ENCODE results near the gene VPS29. TPM values are rescaled to one million over a fixed set of nuclear protein-coding genes. Genes with fewer than 3 reads are reported as not detected.
"Not testable (repeated sequence)": the region's sequence is repeated elsewhere in the genome, so short reads cannot be mapped to it uniquely, and the experiment has no call there.

Gene VPS29
- polyA plus RNA-seq, 1 donor (not counting 4 experiments of a cell fraction or from before 2014, with no cell fraction given) = 219 TPM

DNA sequence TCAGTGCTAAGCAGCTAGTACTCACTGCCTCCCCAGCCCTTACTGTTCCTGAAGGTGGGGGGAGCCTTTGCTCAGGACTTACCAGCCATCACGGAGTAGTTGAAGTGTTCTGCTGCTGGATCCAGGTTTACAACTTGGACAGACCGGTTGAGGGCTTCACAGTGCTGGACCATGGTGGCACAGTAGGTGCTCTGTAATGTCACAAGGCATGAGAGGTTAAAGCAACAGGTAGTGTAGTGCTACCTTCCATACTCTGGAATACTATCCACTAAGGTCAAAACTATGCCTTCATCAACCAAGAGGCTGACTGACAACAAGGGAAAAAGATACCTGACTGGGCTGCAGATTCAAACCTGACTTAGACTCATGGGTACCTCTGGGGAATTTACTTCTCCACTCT, 36.9 kb downstream of the VPS29 start:
- Histone ChIP-seq H3K4me1 (ENCODE audit: control insufficient read depth, extremely low read depth, insufficient read depth, low read length) (peaks cover 10% of the 10 kb centered on the region), H3K27ac (ENCODE audit: control insufficient read depth, insufficient read depth, low read length) (no peak overlapping the region), H3K36me3 (ENCODE audit: control insufficient read depth in 2 of 2, extremely low read depth in 1 of 2, insufficient read depth in 2 of 2, low read length in 2 of 2) (peaks cover 4 to 8% of the 10 kb centered on the region in 2 experiments), H3K27me3 (ENCODE audit: control insufficient read depth, extremely low read depth, insufficient read depth, low read length) (no peaks in the 10 kb centered on the region), H4K20me1 (ENCODE audit: control insufficient read depth, extremely low read depth, insufficient read depth, low read length) (no peaks in the 10 kb centered on the region), H3K4me2 (ENCODE audit: control insufficient read depth, extremely low read depth, insufficient read depth, low read depth, low read length) (no peak overlapping the region), H3K9ac (ENCODE audit: control insufficient read depth, extremely low read depth, insufficient read depth, low read length) (no peak overlapping the region), H3K79me2 (ENCODE audit: control insufficient read depth, insufficient read depth, low read length) (peaks cover 25% of the 10 kb centered on the region), H3K4me3 (ENCODE audit: control insufficient read depth in 2 of 3, extremely low read depth in 1 of 3, insufficient read depth in 2 of 3, low read depth in 1 of 3, low read length in 3 of 3) (no peak overlapping the region), H3K9me1 (ENCODE audit: control insufficient read depth, extremely low read depth, insufficient read depth, low read length) (no peaks in the 10 kb centered on the region), H2AFZ (ENCODE audit: control insufficient read depth, low read length) (no peak overlapping the region), H3K9me3 (ENCODE audit: control insufficient read depth, low read depth, low read length) (no peaks in the 10 kb centered on the region)
- DNase-seq (ENCODE audit: low read depth, low spot score) (no peak), FAIRE-seq (no peak)
- TF ChIP-seq, protein P1, sequence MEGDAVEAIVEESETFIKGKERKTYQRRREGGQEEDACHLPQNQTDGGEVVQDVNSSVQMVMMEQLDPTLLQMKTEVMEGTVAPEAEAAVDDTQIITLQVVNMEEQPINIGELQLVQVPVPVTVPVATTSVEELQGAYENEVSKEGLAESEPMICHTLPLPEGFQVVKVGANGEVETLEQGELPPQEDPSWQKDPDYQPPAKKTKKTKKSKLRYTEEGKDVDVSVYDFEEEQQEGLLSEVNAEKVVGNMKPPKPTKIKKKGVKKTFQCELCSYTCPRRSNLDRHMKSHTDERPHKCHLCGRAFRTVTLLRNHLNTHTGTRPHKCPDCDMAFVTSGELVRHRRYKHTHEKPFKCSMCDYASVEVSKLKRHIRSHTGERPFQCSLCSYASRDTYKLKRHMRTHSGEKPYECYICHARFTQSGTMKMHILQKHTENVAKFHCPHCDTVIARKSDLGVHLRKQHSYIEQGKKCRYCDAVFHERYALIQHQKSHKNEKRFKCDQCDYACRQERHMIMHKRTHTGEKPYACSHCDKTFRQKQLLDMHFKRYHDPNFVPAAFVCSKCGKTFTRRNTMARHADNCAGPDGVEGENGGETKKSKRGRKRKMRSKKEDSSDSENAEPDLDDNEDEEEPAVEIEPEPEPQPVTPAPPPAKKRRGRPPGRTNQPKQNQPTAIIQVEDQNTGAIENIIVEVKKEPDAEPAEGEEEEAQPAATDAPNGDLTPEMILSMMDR (optimal IDR thresholded peaks at IDR 0.05 in 1 of 3, IDR thresholded peaks at IDR 0.05 in 1 of 3, conservative IDR thresholded peaks at IDR 0.05 in 1 of 3; ENCODE audit: extremely low read depth in 1 of 3, insufficient read depth in 2 of 3, low read length in 3 of 3) = no peak
- no peak for TF ChIP-seq EZH2 (IDR thresholded peaks at IDR 0.05; ENCODE audit: low read length)
- dilution Hi-C loops (cut with MboI; ENCODE audit: extremely low pct_ligation_motif_present, low sequenced_read_pairs) = no loop called here

DNA sequence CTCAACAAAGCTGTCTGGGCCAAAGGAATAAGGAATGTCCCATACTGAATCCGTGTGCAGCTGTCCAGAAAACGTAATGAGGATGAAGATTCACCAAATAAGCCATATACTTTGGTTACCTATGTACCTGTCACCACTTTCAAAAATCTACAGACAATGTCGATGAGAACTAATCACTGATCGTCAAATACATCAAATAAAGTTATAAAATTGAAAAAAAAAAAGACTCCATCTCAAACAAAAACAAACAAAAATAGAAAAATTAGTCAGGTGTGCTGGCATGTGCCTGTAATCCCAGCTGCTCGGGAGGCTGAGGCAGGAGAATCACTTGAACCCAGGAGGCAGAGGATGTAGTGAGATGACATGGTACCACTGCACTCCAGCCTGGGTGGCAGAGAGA, 40.7 kb downstream of the VPS29 start:
- H3K9me1 ChIP-seq (ENCODE audit: control insufficient read depth, extremely low read depth, insufficient read depth, low read length); H3K27me3 ChIP-seq (ENCODE audit: control insufficient read depth, extremely low read depth, insufficient read depth, low read length); DNase-seq (ENCODE audit: low read depth, low spot score); H4K20me1 ChIP-seq (ENCODE audit: control insufficient read depth, extremely low read depth, insufficient read depth, low read length); H3K4me1 ChIP-seq (ENCODE audit: control insufficient read depth, extremely low read depth, insufficient read depth, low read length); dilution Hi-C loops (cut with MboI; ENCODE audit: extremely low pct_ligation_motif_present, low sequenced_read_pairs); H3K9me3 ChIP-seq (ENCODE audit: control insufficient read depth, low read depth, low read length); H3K27ac ChIP-seq (ENCODE audit: control insufficient read depth, insufficient read depth, low read length); H2AFZ ChIP-seq (ENCODE audit: control insufficient read depth, low read length); FAIRE-seq; H3K9ac ChIP-seq (ENCODE audit: control insufficient read depth, extremely low read depth, insufficient read depth, low read length); H3K4me3 ChIP-seq (ENCODE audit: control insufficient read depth in 2 of 3, extremely low read depth in 1 of 3, insufficient read depth in 2 of 3, low read depth in 1 of 3, low read length in 3 of 3); H3K79me2 ChIP-seq (ENCODE audit: control insufficient read depth, insufficient read depth, low read length); H3K4me2 ChIP-seq (ENCODE audit: control insufficient read depth, extremely low read depth, insufficient read depth, low read depth, low read length): not testable (repeated sequence)
- H3K36me3 ChIP-seq (ENCODE audit: control insufficient read depth in 2 of 2, extremely low read depth in 1 of 2, insufficient read depth in 2 of 2, low read length in 2 of 2) = peaks cover 7 to 14% of the 10 kb centered on the region in 2 experiments

DNA sequence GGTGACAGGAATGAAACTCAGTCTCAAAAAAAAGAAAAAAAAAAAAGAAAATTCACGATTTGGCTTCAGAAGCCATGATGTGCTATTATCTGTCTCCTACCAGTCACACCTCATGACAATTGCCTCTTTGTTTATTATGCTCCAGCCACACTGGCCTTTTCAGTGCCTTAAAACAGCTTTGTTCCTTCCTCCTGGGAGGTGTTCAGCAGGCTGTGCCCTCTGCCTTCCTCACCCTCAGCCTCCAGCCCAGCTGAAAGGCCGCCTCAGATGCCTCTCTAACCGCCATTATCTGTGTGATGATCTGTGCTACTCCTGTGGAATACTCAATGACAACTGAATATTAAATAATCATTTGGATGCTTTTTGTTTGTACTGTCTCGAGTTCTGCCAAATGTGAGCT, 43.2 kb downstream of the VPS29 start:
- no peak overlapping the region for H3K4me3 ChIP-seq (ENCODE audit: control insufficient read depth in 2 of 3, extremely low read depth in 1 of 3, insufficient read depth in 2 of 3, low read depth in 1 of 3, low read length in 3 of 3)
- H2AFZ ChIP-seq (ENCODE audit: control insufficient read depth, low read length) = no peak overlapping the region
- peaks cover 5 to 9% of the 10 kb centered on the region in 2 experiments for H3K36me3 ChIP-seq (ENCODE audit: control insufficient read depth in 2 of 2, extremely low read depth in 1 of 2, insufficient read depth in 2 of 2, low read length in 2 of 2)
- TF ChIP-seq, protein P1 (optimal IDR thresholded peaks at IDR 0.05 in 1 of 3, IDR thresholded peaks at IDR 0.05 in 1 of 3, conservative IDR thresholded peaks at IDR 0.05 in 1 of 3; ENCODE audit: extremely low read depth in 1 of 3, insufficient read depth in 2 of 3, low read length in 3 of 3) = no peak
- TF ChIP-seq EZH2 (IDR thresholded peaks at IDR 0.05; ENCODE audit: low read length) = no peak
- dilution Hi-C loops (cut with MboI; ENCODE audit: extremely low pct_ligation_motif_present, low sequenced_read_pairs) = no loop called here
- H3K27ac ChIP-seq (ENCODE audit: control insufficient read depth, insufficient read depth, low read length) = no peak overlapping the region
- no peak overlapping the region for H3K9ac ChIP-seq (ENCODE audit: control insufficient read depth, extremely low read depth, insufficient read depth, low read length)
- DNase-seq (ENCODE audit: low read depth, low spot score) (no peak), FAIRE-seq (no peak)
- no peaks in the 10 kb centered on the region for H3K27me3 ChIP-seq (ENCODE audit: control insufficient read depth, extremely low read depth, insufficient read depth, low read length)
- H4K20me1 ChIP-seq (ENCODE audit: control insufficient read depth, extremely low read depth, insufficient read depth, low read length) = no peaks in the 10 kb centered on the region
- no peaks in the 10 kb centered on the region for H3K9me1 ChIP-seq (ENCODE audit: control insufficient read depth, extremely low read depth, insufficient read depth, low read length)
- no peak overlapping the region for H3K4me2 ChIP-seq (ENCODE audit: control insufficient read depth, extremely low read depth, insufficient read depth, low read depth, low read length)
- no peaks in the 10 kb centered on the region for H3K9me3 ChIP-seq (ENCODE audit: control insufficient read depth, low read depth, low read length)
- peaks cover 3% of the 10 kb centered on the region for H3K79me2 ChIP-seq (ENCODE audit: control insufficient read depth, insufficient read depth, low read length)
- no peaks in the 10 kb centered on the region for H3K4me1 ChIP-seq (ENCODE audit: control insufficient read depth, extremely low read depth, insufficient read depth, low read length)

Data from keratinocyte (primary cell).